Ectodermal cell (in vitro differentiated cells): ENCODE data around the gene DUS2.
"Not testable (repeated sequence)": the region's sequence is repeated elsewhere in the genome, so short reads cannot be mapped to it uniquely, and the experiment has no call there.

Source experiments
- H3K27ac ChIP-seq: 2 replicates; pipeline ENCODE4 v1.7.0; 2013; ENCODE audit warnings: mild to moderate bottlenecking, low read depth, low read length; ENCODE audit not compliant: insufficient read depth, poor library complexity, severe bottlenecking
- H3K27me3 ChIP-seq: 2 replicates; pipeline ENCODE4 v1.7.0; 2013; ENCODE audit warnings: mild to moderate bottlenecking, low read length; ENCODE audit not compliant: insufficient read depth, control insufficient read depth, poor library complexity, severe bottlenecking
- H3K36me3 ChIP-seq: one replicate; pipeline ENCODE4 v1.7.0; 2013; ENCODE audit warnings: low read length; ENCODE audit not compliant: control insufficient read depth, insufficient read depth
- H3K4me1 ChIP-seq: one replicate; pipeline ENCODE4 v1.7.0; 2013; ENCODE audit warnings: low read length; ENCODE audit not compliant: control insufficient read depth, insufficient read depth
- H3K4me3 ChIP-seq: 2 replicates; pipeline ENCODE4 v1.7.0; 2013; ENCODE audit warnings: low read depth, low read length, control low read depth; ENCODE audit not compliant: insufficient read depth
- H3K9me3 ChIP-seq: 2 replicates; pipeline ENCODE4 v1.7.0; 2013; ENCODE audit warnings: mild to moderate bottlenecking, low read length, moderate library complexity; ENCODE audit not compliant: control insufficient read depth
- WGBS, 2 experiments: methylation state at CpG; one replicate each; pipeline ENCODE4 v1.1.7; 2013; ENCODE audit warnings: missing lambda C conversion rate in 2 of 2; 5-methylcytosine and 5-hydroxymethylcytosine counted together

The DUS2 gene

DNA sequence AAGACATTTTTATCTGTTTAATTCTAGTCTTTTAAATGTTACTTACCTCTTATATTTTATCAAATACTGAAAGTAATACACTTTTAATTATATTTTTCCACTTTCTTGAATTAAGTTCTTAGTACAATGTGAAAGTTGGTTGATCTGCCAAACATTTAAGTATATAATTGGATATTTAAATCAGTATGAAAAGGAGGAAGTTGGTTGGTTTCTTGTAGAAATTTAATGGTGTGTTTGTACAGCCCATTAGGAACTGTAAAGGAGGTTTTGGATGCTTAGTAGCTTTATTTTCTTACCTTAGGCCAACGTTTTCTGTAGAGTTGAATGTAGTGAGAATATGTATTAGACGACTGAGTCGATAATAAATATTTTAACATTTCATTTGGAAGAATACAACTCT, 67.4 kb downstream of the DUS2 start:
- Histone ChIP-seq H3K4me3 (no peak overlapping the region), H3K9me3 (no peaks in the 10 kb centered on the region), H3K27me3 (no peaks in the 10 kb centered on the region), H3K36me3 (no peaks in the 10 kb centered on the region), H3K27ac (no peak overlapping the region), H3K4me1 (peaks cover 3% of the 10 kb centered on the region)
- WGBS, 2 experiments, result 84 to 94% methylated on average over 2 to 3 of the region's 3 CpGs

DNA sequence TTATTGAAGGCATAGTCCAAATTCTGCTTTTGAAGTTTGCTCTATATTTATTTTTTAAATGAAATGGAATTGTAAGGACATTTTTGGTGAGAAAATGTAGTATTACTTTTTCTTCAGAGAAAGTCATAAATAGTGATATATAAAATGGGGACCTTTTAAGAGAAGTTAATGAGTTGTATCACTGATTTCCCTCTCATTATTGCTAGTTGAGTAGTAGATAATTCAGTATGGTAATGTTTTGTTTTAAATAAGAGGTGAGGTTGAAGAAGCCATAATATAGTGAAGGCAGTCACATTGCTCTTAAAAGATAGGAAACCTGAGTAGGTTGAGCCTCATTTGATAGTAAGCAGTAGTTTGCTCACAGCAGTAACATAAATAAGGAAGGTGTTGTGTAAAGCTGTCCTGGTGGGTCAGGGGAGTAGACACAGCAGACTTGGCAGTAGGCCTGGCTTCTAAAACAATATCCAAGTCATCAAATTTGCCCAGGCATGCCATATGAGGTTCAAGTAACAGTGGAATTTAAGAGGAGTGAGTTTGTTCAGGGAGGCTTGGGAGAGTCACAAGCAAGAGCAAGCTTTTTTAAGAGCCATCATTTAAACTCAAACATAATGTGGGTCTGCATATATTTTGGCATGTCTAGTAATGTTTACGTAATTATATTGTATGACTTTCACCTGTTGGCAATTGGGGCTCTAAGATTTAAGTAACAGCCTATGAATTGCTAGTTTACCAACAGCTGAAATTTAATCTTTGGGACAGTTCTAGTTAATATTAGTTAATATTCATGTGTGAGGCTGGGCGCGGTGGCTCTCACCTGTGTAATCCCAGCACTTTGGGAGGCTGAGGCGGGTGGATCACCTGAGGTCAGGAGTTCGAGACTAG, 68.5 kb downstream of the DUS2 start:
- Histone ChIP-seq H3K4me3 (no peak overlapping the region), H3K27ac (no peak overlapping the region), H3K4me1 (peaks cover 3% of the 10 kb centered on the region), H3K27me3 (no peaks in the 10 kb centered on the region), H3K36me3 (no peaks in the 10 kb centered on the region), H3K9me3 (no peaks in the 10 kb centered on the region)
- 96 to 98% methylated on average over 5 of the region's 5 CpGs for WGBS, 2 experiments

DNA sequence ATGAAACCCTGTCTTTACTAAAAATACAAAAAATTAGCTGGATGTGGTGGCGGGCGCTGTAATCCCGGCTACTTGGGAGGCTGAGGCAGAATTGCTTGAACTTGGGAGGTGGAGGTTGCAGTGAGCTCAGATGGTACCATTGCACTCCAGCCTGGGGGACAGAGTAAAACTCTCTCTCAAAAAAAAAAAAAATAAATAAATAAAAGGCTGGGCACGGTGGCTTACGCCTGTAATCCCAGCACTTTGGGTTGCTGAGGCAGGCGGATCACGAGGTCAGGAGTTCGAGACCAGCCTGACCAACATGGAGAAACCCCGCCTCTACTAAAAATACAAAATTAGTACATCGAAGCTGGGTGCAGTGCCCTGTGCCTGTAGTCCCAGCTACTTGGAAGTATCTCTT, 69.2 kb downstream of the DUS2 start:
- H3K27me3 ChIP-seq, H3K27ac ChIP-seq, H3K9me3 ChIP-seq, H3K36me3 ChIP-seq, H3K4me3 ChIP-seq, H3K4me1 ChIP-seq: not testable (repeated sequence)
- 94% methylated on average over 10 of the region's 10 CpGs for WGBS, 2 experiments

DNA sequence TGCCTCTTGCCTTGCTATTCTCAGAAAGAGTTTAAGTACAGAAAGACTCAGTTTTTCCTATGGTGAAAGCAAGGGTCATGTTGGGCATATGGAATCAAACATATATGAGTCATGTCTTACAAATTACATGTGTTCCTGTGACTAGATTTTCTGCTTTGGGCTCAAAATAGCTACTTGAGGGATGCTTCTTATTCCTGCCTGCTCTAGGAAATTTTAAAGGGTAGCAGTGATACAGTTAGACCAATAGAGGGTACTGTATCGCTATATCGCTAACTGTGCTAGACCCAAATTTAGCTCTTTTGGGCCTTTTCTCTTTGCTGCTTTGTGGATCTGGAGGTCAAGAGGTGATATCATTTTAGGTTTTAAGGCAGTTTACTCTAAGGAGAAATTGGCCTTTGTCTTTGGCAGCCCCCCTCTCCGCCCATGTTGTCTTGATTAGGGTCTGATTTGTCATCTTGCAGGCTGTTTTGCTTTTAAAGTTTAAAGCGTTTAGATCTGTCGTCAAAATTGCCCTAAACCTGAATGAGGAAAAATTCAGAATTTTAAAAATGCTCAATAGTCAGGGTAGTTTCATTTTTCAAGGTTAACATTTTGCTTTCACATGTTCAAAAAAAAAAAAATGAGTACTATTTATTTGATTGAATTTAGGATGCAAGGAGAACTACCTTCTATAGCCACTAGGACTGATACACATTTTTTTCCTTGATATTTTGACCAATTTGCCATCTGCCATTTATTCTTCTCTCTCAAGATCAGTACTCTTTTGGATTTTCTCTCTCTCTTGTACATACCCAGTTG, 70.9 kb downstream of the DUS2 start:
- H3K9me3 ChIP-seq, result no peaks in the 10 kb centered on the region
- no peaks in the 10 kb centered on the region for H3K27me3 ChIP-seq
- no peak overlapping the region for H3K4me3 ChIP-seq
- 85 to 88% methylated on average over 5 of the region's 5 CpGs for WGBS, 2 experiments
- no peaks in the 10 kb centered on the region for H3K36me3 ChIP-seq
- no peak overlapping the region for H3K27ac ChIP-seq
- H3K4me1 ChIP-seq, result no peaks in the 10 kb centered on the region

DNA sequence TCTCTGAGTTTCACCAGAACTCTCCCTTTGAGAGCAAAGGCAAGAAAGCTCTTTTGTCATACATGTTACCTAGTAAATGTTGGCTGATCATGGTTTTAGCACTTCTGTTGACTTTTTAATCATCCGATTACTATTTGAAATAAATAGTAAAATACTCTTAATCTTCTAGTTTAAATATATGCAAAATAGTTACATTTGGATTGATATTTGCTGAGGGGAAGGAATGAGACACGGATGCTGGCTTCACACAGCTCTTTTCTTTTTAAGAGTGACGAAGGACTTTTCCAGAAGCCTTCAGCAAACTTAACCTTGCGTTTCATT, 71.5 kb downstream of the DUS2 start:
- Histone ChIP-seq H3K4me1 (no peaks in the 10 kb centered on the region), H3K36me3 (no peaks in the 10 kb centered on the region), H3K27ac (no peak overlapping the region), H3K27me3 (no peaks in the 10 kb centered on the region), H3K9me3 (no peaks in the 10 kb centered on the region), H3K4me3 (no peak overlapping the region)
- WGBS, 2 experiments, result 85 to 95% methylated on average over 3 of the region's 4 CpGs

DNA sequence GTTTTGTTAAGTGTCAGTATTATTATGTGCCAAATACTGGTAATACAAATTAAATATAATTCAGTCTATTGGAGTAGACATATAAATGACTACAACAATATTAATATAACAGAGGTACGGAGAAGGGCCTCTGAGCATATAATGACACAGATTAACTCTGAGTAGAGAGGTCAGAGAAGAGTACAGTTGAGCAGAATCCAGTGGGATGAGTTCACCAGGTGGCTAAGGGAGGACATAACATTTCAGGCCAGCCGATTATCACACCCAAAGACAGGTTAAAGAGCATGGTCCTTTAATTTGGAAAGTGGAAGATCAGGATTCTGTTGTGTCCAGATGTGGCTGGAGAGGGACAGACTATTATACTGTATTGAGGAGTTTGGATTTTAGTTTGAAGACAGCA, 73.4 kb downstream of the DUS2 start:
- Histone ChIP-seq H3K27ac (no peak overlapping the region), H3K27me3 (no peaks in the 10 kb centered on the region), H3K9me3 (no peaks in the 10 kb centered on the region), H3K4me3 (no peak overlapping the region), H3K36me3 (no peaks in the 10 kb centered on the region), H3K4me1 (no peaks in the 10 kb centered on the region)
- 94 to 100% methylated on average over 2 of the region's 2 CpGs for WGBS, 2 experiments

DNA sequence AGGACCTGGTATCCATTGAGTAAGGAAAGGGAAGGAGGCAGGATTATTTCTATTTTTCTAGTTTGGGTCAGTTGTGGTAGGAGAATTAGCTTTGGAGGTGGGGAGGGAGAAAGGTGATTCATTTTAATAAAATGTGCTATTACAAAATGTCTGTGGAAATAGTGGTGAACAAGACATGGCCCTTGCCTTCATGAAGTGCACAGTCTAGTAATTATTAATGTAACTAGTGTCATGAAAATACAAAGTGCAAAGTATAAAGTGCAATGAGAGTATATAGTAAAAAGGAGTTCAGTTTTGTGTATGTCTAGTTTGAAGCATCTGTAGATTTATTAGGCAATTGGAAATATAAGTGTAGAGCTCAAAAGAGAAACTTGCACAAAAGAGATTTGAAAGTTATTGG, 74.0 kb downstream of the DUS2 start:
- no peaks in the 10 kb centered on the region for H3K27me3 ChIP-seq
- H3K9me3 ChIP-seq, result no peaks in the 10 kb centered on the region
- H3K36me3 ChIP-seq, result no peaks in the 10 kb centered on the region
- H3K4me1 ChIP-seq, result no peaks in the 10 kb centered on the region
- no peak overlapping the region for H3K27ac ChIP-seq
- H3K4me3 ChIP-seq, result no peak overlapping the region

DNA sequence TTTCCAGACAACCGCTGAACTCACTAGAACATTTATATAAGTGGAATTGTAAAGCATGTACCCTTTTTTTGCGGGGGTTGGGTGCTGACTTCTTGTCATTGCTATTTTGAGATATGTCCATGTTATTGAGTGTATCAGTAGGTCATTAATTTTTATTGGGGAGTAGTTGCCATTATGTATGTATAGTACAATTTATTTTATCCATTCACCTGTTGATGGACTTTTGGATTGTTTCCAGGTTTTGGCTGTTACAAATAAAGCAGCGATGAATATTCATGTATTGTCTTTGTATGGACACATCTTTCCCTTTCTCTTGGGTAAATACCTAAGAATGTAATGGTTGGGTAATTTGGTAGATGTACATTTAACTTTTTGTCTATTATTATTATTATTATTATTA, 74.8 kb downstream of the DUS2 start:
- Histone ChIP-seq H3K27me3 (no peaks in the 10 kb centered on the region), H3K36me3 (no peaks in the 10 kb centered on the region), H3K4me1 (no peaks in the 10 kb centered on the region), H3K27ac (no peak overlapping the region), H3K4me3 (no peak overlapping the region), H3K9me3 (no peaks in the 10 kb centered on the region)
- WGBS, 2 experiments, result 96 to 100% methylated on average over 1 to 3 of the region's 3 CpGs

DNA sequence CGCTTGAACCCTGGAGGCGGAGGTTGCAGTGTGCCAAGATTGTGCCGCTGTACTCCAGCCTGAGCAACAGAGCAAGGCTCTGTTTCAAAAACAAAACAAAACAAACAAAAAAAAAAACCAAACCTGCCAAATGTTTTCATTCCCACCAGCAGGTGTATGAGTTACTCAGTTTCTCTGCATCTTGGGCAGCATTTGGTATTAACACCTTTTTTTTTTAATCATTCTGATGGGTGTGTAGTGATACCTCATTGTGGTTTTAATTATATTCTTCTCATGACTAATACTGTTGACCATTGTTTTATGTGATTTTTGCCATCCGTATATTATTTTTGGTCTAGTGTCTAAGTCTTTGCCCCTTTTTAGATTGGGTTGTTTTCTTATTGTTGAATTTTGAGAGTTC, 77.4 kb downstream of the DUS2 start:
- Histone ChIP-seq H3K27me3 (no peaks in the 10 kb centered on the region), H3K4me1 (no peaks in the 10 kb centered on the region), H3K9me3 (no peaks in the 10 kb centered on the region), H3K27ac (no peak overlapping the region), H3K36me3 (no peaks in the 10 kb centered on the region), H3K4me3 (no peak overlapping the region)
- WGBS, 2 experiments, result 92 to 96% methylated on average over 4 of the region's 4 CpGs

DNA sequence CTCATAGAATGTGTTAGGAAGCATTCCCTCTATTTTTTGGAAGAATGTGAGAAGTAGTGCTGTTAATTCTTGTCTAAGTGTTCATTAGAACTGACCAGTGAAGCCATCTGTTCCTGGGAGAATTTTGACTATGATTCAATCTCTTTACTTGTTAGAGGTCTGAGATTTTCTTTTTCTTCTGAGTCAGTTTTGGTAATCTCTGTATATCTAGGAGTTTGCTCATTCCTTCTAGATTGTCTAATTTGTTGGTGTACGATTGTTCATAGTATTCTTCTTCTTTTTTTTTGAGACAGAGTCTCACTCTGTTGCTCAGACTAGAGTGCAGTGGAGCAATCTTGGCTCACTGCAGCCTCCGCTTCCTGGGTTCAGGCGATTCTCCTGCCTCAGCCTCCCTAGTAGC, 82.5 kb downstream of the DUS2 start:
- H3K36me3 ChIP-seq, result no peaks in the 10 kb centered on the region
- no peak overlapping the region for H3K27ac ChIP-seq
- no peaks in the 10 kb centered on the region for H3K9me3 ChIP-seq
- no peaks in the 10 kb centered on the region for H3K27me3 ChIP-seq
- WGBS, 2 experiments, result 96 to 97% methylated on average over 3 of the region's 3 CpGs
- H3K4me3 ChIP-seq, result no peak overlapping the region
- no peaks in the 10 kb centered on the region for H3K4me1 ChIP-seq
